Psoas muscle (tissue), 8 donors: ENCODE results near the gene ZAP70. TPM values are rescaled to one million over a fixed set of nuclear protein-coding genes. Genes with fewer than 3 reads are reported as not detected.

ENCODE experiments used
- ATAC-seq, 4 donors: fragments of 200-7000 bp; cut with Tn5 transposase; one replicate each; pipeline ENCODE4 v1.9.1; 2020; ENCODE audit warnings: moderate library complexity in 3 of 4, mild to moderate bottlenecking in 2 of 4
- DNase-seq, 2 donors: peaks; one replicate each; pipeline ENCODE4 v3.0.0-alpha.2; 2020
- H3K27ac ChIP-seq: fragments of 200-600 bp; one replicate; pipeline ENCODE4 v1.8.0; 2022
- H3K27me3 ChIP-seq, 3 donors: fragments of 200-600 bp in 1 of 3; one replicate each; pipeline versions ENCODE4 v1.6.1 to v1.8.0; 2013 to 2022; ENCODE audit warnings: low read length in 2 of 3, mild to moderate bottlenecking in 2 of 3, moderate library complexity in 1 of 3; ENCODE audit not compliant: insufficient read depth in 3 of 3
- H3K36me3 ChIP-seq, 2 donors: fragments of 200-600 bp in 1 of 2; one replicate each; pipeline versions ENCODE4 v1.6.1 to v1.8.0; 2013 to 2022; ENCODE audit warnings: low read depth in 1 of 2, mild to moderate bottlenecking in 1 of 2, moderate library complexity in 1 of 2; ENCODE audit not compliant: insufficient read depth in 1 of 2
- H3K4me1 ChIP-seq: fragments of 200-600 bp; one replicate; pipeline ENCODE4 v1.8.0; 2022
- H3K4me3 ChIP-seq: fragments of 200-600 bp; one replicate; pipeline ENCODE4 v1.8.0; 2022; ENCODE audit warnings: mild to moderate bottlenecking
- H3K9me3 ChIP-seq: fragments of 200-600 bp; one replicate; pipeline ENCODE4 v1.8.0; 2022
- WGBS, 3 donors: extraction: QIAGEN DNeasy Blood & Tissue Kit; methylation state at CpG; one replicate each; pipeline versions ENCODE4 v1.1.6 to v1.1.7; 2013; 5-methylcytosine and 5-hydroxymethylcytosine counted together
- intact Hi-C, 2 donors: fragments of 100-400 bp; cut with DNase I; formaldehyde crosslinking; loops; one replicate each; pipeline versions ENCODE4 v1.11.0 to v1.14.2; 2022
- polyA plus RNA-seq, 3 donors: library from polyadenylated mRNA; stranded (reverse); fragments of 200-250 nt; gene quantifications; one replicate each; pipeline ENCODE4 v1.2.3, GENCODE V29; 2013
- total RNA-seq, 4 donors: library from RNA; stranded (reverse); fragmentation: NEBNext Ultra II Directional in 2 of 4; extraction: Animal tissue kit (Norgen Biotek cat#: 25700) in 2 of 4; gene quantifications; one replicate each; pipeline versions ENCODE4 v1.2.1 to v1.2.4, GENCODE V29; 2021 to 2023
- TF ChIP-seq, protein P1 (sequence below): fragments of 200-600 bp; IDR thresholded peaks from one replicate; pipeline ENCODE4 v1.8.0; 2022; ENCODE audit warnings: antibody characterized with exemption
- donor health status: healthy with polysubstance abuse.
- donor health status: DM: no; HTN: no; CAD: no; lungs with moderate emphysema.
- donor health status: Bipolar disorder and iron deficiency.
- donor health status: healthy.
- donor health status: DM: yes; HTN: yes; CAD: no.
- donor health status: DM: no; HTN: no; CAD: no.
- donor health status: DM: no; HTN: no; CAD: no.
- donor health status: DM: yes; HTN: yes; CAD: no.

Gene ZAP70
- total and polyA plus RNA-seq, 7 donors = 0.40 to 1.2 (median 0.74) TPM

- Histone ChIP-seq H3K9me3 (no peaks in the 10 kb centered on the region), H3K27me3 (no peaks in the 10 kb centered on the region), H3K27ac (no peak overlapping the region), H3K4me3 (no peak overlapping the region), H3K36me3 (no peaks in the 10 kb centered on the region), H3K4me1 (no peaks in the 10 kb centered on the region)
- intact Hi-C loops = no loop called here
- DNase-seq (peak in 1 of 2 donors; percentile 40), ATAC-seq (no peak)
- TF ChIP-seq, protein P1, sequence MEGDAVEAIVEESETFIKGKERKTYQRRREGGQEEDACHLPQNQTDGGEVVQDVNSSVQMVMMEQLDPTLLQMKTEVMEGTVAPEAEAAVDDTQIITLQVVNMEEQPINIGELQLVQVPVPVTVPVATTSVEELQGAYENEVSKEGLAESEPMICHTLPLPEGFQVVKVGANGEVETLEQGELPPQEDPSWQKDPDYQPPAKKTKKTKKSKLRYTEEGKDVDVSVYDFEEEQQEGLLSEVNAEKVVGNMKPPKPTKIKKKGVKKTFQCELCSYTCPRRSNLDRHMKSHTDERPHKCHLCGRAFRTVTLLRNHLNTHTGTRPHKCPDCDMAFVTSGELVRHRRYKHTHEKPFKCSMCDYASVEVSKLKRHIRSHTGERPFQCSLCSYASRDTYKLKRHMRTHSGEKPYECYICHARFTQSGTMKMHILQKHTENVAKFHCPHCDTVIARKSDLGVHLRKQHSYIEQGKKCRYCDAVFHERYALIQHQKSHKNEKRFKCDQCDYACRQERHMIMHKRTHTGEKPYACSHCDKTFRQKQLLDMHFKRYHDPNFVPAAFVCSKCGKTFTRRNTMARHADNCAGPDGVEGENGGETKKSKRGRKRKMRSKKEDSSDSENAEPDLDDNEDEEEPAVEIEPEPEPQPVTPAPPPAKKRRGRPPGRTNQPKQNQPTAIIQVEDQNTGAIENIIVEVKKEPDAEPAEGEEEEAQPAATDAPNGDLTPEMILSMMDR = no peak
- WGBS, 3 donors = 73 to 76% (median 74%) methylated on average over 13 of the region's 13 CpGs
Observed at GRCh38 chr2:97714950-97715652, 1.7 kb downstream of the ZAP70 start.

DNA sequence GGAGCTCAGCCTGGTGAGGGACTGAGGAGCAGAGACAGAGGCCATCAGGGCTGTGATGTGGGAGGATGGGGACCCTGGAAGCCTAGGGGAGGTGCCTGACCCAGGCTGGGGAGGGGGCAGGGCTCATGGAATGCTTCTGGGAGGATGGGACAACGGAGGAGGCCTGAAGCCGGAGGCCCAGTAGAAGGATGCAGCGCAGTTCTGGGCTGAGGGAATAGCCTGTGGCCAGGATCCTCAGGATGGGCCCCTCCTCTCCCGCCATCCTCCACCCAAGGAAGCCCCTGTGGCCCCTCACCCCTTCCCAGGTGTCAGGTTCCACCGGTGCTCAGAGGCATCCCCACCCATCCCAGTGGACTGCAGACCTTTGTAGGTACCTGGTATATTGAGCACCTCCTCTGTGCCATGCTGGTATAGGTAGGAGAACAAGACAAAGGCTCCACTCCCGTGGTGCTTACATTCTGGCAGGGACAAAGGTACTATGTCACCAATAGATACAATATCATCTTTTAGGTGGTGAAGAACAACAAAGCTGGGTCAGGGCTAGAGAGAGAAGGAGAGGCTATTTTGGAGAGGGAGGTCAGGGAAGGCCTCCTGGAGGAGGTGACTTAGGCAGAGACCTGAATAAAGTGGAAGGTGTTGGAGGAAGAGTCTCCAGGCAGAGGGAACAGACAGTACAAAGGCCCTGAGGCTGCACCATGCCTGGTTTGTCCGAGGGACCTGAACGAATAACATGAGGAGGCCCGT is 2.7 kb downstream of the ZAP70 start:
- Histone ChIP-seq H3K9me3 (no peaks in the 10 kb centered on the region), H3K4me1 (no peaks in the 10 kb centered on the region), H3K4me3 (no peak overlapping the region), H3K36me3 (no peaks in the 10 kb centered on the region), H3K27ac (no peak overlapping the region), H3K27me3 (no peaks in the 10 kb centered on the region)
- TF ChIP-seq, protein P1 = no peak
- intact Hi-C loops = no loop called here
- ATAC-seq (no peak), DNase-seq (peak in 1 of 2 donors; percentile 25)
- WGBS, 3 donors = 79% methylated on average over 8 to 9 of the region's 9 CpGs

- DNase-seq (peak in 1 of 2 donors; percentile 28), ATAC-seq (no peak)
- Histone ChIP-seq H3K36me3 (no peaks in the 10 kb centered on the region), H3K4me1 (no peaks in the 10 kb centered on the region), H3K9me3 (no peaks in the 10 kb centered on the region), H3K4me3 (no peak overlapping the region), H3K27me3 (no peaks in the 10 kb centered on the region), H3K27ac (no peak overlapping the region)
- TF ChIP-seq, protein P1 = no peak
- WGBS, 3 donors = 53 to 65% (median 58%) methylated on average over 18 to 21 of the region's 21 CpGs
- intact Hi-C loops = no loop called here
Observed at GRCh38 chr2:97716695-97717612, 3.6 kb downstream of the ZAP70 start.

- ATAC-seq = no peak
- TF ChIP-seq, protein P1 = no peak
- no peak overlapping the region for H3K27ac ChIP-seq
- no peaks in the 10 kb centered on the region for H3K4me1 ChIP-seq
- H3K36me3 ChIP-seq = no peaks in the 10 kb centered on the region
- intact Hi-C loops = no loop called here
- WGBS, 3 donors = 38 to 42% (median 39%) methylated on average over 3 of the region's 3 CpGs
- DNase-seq = peak in 1 of 2 donors; percentile 18
- no peak overlapping the region for H3K4me3 ChIP-seq
- no peaks in the 10 kb centered on the region for H3K9me3 ChIP-seq
- H3K27me3 ChIP-seq = no peaks in the 10 kb centered on the region
Observed at GRCh38 chr2:97717613-97717995, 4.2 kb downstream of the ZAP70 start.
